ENCODE data around the gene LRFN4.
A peak's percentile ranks its signal among the peaks of the same experiment; 100 is the strongest.

Gene LRFN4

GRCh38 chr11:66902486-66903177 lies 45.8 kb downstream of the LRFN4 start:
- no peaks in the 10 kb centered on the region for H3K9me3 ChIP-seq (ENCODE audit: insufficient read depth, low read length)
- H3K4me1 ChIP-seq (ENCODE audit: insufficient read depth, insufficient read length) = peaks cover 23% of the 10 kb centered on the region
- H3K9ac ChIP-seq (ENCODE audit: insufficient read length, low read depth) = no peak overlapping the region
- no peak for DNase-seq (ENCODE audit: low read depth, low spot score)
- H3K4me3 ChIP-seq (ENCODE audit: insufficient read length, low read depth) = no peak overlapping the region
- H3K36me3 ChIP-seq (ENCODE audit: insufficient read depth, insufficient read length, low read length) = no peaks in the 10 kb centered on the region
- TF ChIP-seq SUZ12 (IDR thresholded peaks at IDR 0.05; ENCODE audit: extremely low read depth, insufficient read depth, insufficient read length) (no peak), YY1 (IDR thresholded peaks at IDR 0.05; ENCODE audit: insufficient read depth, insufficient read length) (no peak), ZNF274 (IDR thresholded peaks at IDR 0.05; ENCODE audit: low read depth, low read length) (no peak)
- H3K27me3 ChIP-seq (ENCODE audit: insufficient read depth, insufficient read length) = no peaks in the 10 kb centered on the region

- no peak overlapping the region for H3K9ac ChIP-seq (ENCODE audit: insufficient read length, low read depth)
- no peak for TF ChIP-seq SUZ12 (IDR thresholded peaks at IDR 0.05; ENCODE audit: extremely low read depth, insufficient read depth, insufficient read length)
- TF ChIP-seq YY1 (IDR thresholded peaks at IDR 0.05; ENCODE audit: insufficient read depth, insufficient read length) = no peak
- no peak for TF ChIP-seq ZNF274 (IDR thresholded peaks at IDR 0.05; ENCODE audit: low read depth, low read length)
- no peak for DNase-seq (ENCODE audit: low read depth, low spot score)
- H3K27me3 ChIP-seq (ENCODE audit: insufficient read depth, insufficient read length) = no peaks in the 10 kb centered on the region
- H3K4me1 ChIP-seq (ENCODE audit: insufficient read depth, insufficient read length) = peaks cover 29% of the 10 kb centered on the region
- no peak overlapping the region for H3K4me3 ChIP-seq (ENCODE audit: insufficient read length, low read depth)
- no peaks in the 10 kb centered on the region for H3K9me3 ChIP-seq (ENCODE audit: insufficient read depth, low read length)
- no peaks in the 10 kb centered on the region for H3K36me3 ChIP-seq (ENCODE audit: insufficient read depth, insufficient read length, low read length)
Measured at GRCh38 chr11:66904055-66904454, 47.2 kb downstream of the LRFN4 start.

GRCh38 chr11:66904561-66904960 lies 47.7 kb downstream of the LRFN4 start:
- H3K4me1 ChIP-seq (ENCODE audit: insufficient read depth, insufficient read length) = peaks cover 30% of the 10 kb centered on the region
- no peak overlapping the region for H3K9ac ChIP-seq (ENCODE audit: insufficient read length, low read depth)
- H3K4me3 ChIP-seq (ENCODE audit: insufficient read length, low read depth) = no peak overlapping the region
- H3K27me3 ChIP-seq (ENCODE audit: insufficient read depth, insufficient read length) = no peaks in the 10 kb centered on the region
- H3K9me3 ChIP-seq (ENCODE audit: insufficient read depth, low read length) = no peaks in the 10 kb centered on the region
- no peak for DNase-seq (ENCODE audit: low read depth, low spot score)
- no peaks in the 10 kb centered on the region for H3K36me3 ChIP-seq (ENCODE audit: insufficient read depth, insufficient read length, low read length)
- TF ChIP-seq SUZ12 (IDR thresholded peaks at IDR 0.05; ENCODE audit: extremely low read depth, insufficient read depth, insufficient read length) = no peak
- TF ChIP-seq ZNF274 (IDR thresholded peaks at IDR 0.05; ENCODE audit: low read depth, low read length) = no peak
- no peak for TF ChIP-seq YY1 (IDR thresholded peaks at IDR 0.05; ENCODE audit: insufficient read depth, insufficient read length)

GRCh38 chr11:66904981-66905521 lies 48.2 kb downstream of the LRFN4 start:
- DNase-seq (ENCODE audit: low read depth, low spot score) = no peak
- no peak overlapping the region for H3K4me3 ChIP-seq (ENCODE audit: insufficient read length, low read depth)
- no peak overlapping the region for H3K9ac ChIP-seq (ENCODE audit: insufficient read length, low read depth)
- H3K9me3 ChIP-seq (ENCODE audit: insufficient read depth, low read length) = no peaks in the 10 kb centered on the region
- TF ChIP-seq SUZ12 (IDR thresholded peaks at IDR 0.05; ENCODE audit: extremely low read depth, insufficient read depth, insufficient read length) = no peak
- H3K36me3 ChIP-seq (ENCODE audit: insufficient read depth, insufficient read length, low read length) = no peaks in the 10 kb centered on the region
- no peaks in the 10 kb centered on the region for H3K27me3 ChIP-seq (ENCODE audit: insufficient read depth, insufficient read length)
- peaks cover 31% of the 10 kb centered on the region for H3K4me1 ChIP-seq (ENCODE audit: insufficient read depth, insufficient read length)

- Histone ChIP-seq H3K9ac (ENCODE audit: insufficient read length, low read depth) (peak overlapping the region; percentile 37), H3K4me1 (ENCODE audit: insufficient read depth, insufficient read length) (peaks cover 33% of the 10 kb centered on the region), H3K27me3 (ENCODE audit: insufficient read depth, insufficient read length) (no peaks in the 10 kb centered on the region), H3K9me3 (ENCODE audit: insufficient read depth, low read length) (no peaks in the 10 kb centered on the region), H3K4me3 (ENCODE audit: insufficient read length, low read depth) (no peak overlapping the region), H3K36me3 (ENCODE audit: insufficient read depth, insufficient read length, low read length) (no peaks in the 10 kb centered on the region)
- no peak for TF ChIP-seq ZNF274 (IDR thresholded peaks at IDR 0.05; ENCODE audit: low read depth, low read length)
- TF ChIP-seq YY1 (IDR thresholded peaks at IDR 0.05; ENCODE audit: insufficient read depth, insufficient read length) = no peak
- no peak for TF ChIP-seq SUZ12 (IDR thresholded peaks at IDR 0.05; ENCODE audit: extremely low read depth, insufficient read depth, insufficient read length)
- no peak for DNase-seq (ENCODE audit: low read depth, low spot score)
Measured at GRCh38 chr11:66905631-66906030, 48.8 kb downstream of the LRFN4 start.

- peak overlapping the region; percentile 25 for H3K9ac ChIP-seq (ENCODE audit: insufficient read length, low read depth)
- H3K9me3 ChIP-seq (ENCODE audit: insufficient read depth, low read length) = no peaks in the 10 kb centered on the region
- no peaks in the 10 kb centered on the region for H3K27me3 ChIP-seq (ENCODE audit: insufficient read depth, insufficient read length)
- H3K4me1 ChIP-seq (ENCODE audit: insufficient read depth, insufficient read length) = peaks cover 33% of the 10 kb centered on the region
- peak; percentile 63 for DNase-seq (ENCODE audit: low read depth, low spot score)
- TF ChIP-seq ZNF274 (IDR thresholded peaks at IDR 0.05; ENCODE audit: low read depth, low read length) (no peak), YY1 (IDR thresholded peaks at IDR 0.05; ENCODE audit: insufficient read depth, insufficient read length) (no peak)
- H3K36me3 ChIP-seq (ENCODE audit: insufficient read depth, insufficient read length, low read length) = no peaks in the 10 kb centered on the region
- no peak overlapping the region for H3K4me3 ChIP-seq (ENCODE audit: insufficient read length, low read depth)
Measured at GRCh38 chr11:66906061-66906733, 49.3 kb downstream of the LRFN4 start.

- no peak for DNase-seq (ENCODE audit: low read depth, low spot score)
- Histone ChIP-seq H3K9me3 (ENCODE audit: insufficient read depth, low read length) (no peaks in the 10 kb centered on the region), H3K4me3 (ENCODE audit: insufficient read length, low read depth) (no peak overlapping the region), H3K9ac (ENCODE audit: insufficient read length, low read depth) (peak overlapping the region; percentile 17), H3K27me3 (ENCODE audit: insufficient read depth, insufficient read length) (no peaks in the 10 kb centered on the region), H3K4me1 (ENCODE audit: insufficient read depth, insufficient read length) (peaks cover 36% of the 10 kb centered on the region), H3K36me3 (ENCODE audit: insufficient read depth, insufficient read length, low read length) (no peaks in the 10 kb centered on the region)
- no peak for TF ChIP-seq YY1 (IDR thresholded peaks at IDR 0.05; ENCODE audit: insufficient read depth, insufficient read length)
- TF ChIP-seq ZNF274 (IDR thresholded peaks at IDR 0.05; ENCODE audit: low read depth, low read length) = no peak
- no peak for TF ChIP-seq SUZ12 (IDR thresholded peaks at IDR 0.05; ENCODE audit: extremely low read depth, insufficient read depth, insufficient read length)
Measured at GRCh38 chr11:66907751-66908630, 51.1 kb downstream of the LRFN4 start.
